HCEC 1CT (cell line): ENCODE measurements around the gene FAM184A.

Experiments used
- DNase-seq: peaks from one replicate; pipeline ENCODE4 v3.0.0-alpha.2; 2017

Gene FAM184A

GRCh38 chr6:119096721-119097565, 18.5 kb upstream of the FAM184A start:
- DNase-seq, result no peak

- no peak for DNase-seq
Measured at GRCh38 chr6:119090256-119090655, 11.8 kb upstream of the FAM184A start.

DNA sequence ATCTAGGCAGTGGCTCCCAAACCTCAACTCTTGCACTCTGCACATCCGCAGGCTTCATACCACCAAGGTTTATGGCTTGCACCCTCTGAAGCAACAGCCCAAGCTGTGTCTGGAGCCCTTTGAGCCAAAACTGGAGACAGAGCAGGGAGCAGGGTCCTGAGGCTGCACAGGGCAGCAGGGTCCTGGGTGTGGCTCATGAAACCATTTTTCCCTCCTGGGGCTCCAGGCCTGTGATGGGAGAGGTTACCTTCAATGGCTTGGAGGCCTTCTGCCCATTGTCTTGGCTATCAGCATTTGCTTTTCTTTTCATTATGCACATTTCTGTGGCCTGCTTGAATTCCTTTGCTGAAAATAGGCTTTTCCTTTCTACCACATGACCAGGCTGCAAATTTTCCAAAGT, 6.3 kb upstream of the FAM184A start:
- DNase-seq, result no peak

- no peak for DNase-seq
Measured at GRCh38 chr6:119083007-119083406, 4.5 kb upstream of the FAM184A start.

DNA sequence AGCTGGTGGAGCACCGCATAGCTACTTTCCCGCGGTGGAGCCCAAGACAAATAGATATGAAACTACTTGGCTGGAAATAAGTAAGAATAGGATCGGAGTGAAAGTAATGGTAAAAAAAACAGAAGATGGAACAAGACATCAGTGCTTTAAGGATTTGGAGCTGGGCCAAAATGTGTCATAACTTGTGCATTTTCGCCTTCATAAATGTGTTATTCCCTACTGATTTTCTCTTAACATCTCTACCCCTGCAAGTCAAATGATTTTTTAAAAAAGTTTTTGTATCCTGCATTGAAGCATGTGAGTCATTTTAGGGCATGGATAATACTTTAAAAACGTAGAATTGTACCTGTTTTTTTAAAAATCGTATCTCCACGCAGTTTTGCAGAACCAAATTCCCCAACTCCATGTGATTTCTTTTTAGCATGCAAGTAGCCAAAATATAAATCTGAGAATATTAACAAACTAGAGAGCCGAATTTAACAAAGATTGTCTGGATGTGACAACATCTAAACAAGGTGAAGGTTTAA, 882 bp upstream of the FAM184A start:
- DNase-seq, result peak; percentile 56

DNA sequence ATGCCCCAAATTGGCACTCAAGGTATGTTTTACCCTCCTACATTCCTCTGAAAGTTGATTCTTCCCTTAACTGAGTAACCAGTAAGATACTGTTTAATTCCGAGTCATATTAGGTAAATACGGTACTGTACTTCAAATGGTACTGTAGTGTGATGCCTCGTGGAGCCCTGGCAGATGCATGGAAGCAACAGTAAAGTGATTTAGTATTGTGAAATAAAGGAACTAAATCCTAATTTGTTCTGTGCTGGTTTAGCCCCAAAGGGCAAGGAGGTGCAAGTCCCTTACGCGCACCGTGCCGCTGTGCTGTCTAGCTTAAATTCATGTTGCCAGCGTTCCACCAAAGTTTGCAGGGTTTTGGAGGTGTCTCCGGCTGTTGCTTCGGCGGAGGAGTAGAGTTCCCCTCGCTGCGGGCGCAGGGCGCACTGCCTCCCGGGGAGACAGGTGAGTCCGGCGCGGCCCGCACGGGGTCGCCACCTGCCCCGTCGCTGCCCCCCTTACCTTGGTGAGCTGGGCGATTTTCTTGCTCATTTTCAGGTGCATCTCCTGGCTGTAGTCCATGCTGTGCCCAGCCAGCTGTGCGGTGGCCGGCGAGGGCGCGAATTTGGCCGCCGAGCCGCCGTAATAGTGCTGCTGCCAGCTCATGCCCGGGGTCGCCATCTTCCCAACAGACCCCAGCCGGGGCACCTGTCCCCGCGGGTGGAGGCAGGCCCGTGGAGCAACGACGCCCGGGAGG, 655 bp downstream of the FAM184A start:
- DNase-seq, result no peak

- DNase-seq, result no peak
Measured at GRCh38 chr6:119077391-119077642, 1.1 kb downstream of the FAM184A start.

GRCh38 chr6:119076576-119077390, 1.7 kb downstream of the FAM184A start:
- no peak for DNase-seq

GRCh38 chr6:119076173-119076572, 2.3 kb downstream of the FAM184A start:
- DNase-seq, result no peak

DNA sequence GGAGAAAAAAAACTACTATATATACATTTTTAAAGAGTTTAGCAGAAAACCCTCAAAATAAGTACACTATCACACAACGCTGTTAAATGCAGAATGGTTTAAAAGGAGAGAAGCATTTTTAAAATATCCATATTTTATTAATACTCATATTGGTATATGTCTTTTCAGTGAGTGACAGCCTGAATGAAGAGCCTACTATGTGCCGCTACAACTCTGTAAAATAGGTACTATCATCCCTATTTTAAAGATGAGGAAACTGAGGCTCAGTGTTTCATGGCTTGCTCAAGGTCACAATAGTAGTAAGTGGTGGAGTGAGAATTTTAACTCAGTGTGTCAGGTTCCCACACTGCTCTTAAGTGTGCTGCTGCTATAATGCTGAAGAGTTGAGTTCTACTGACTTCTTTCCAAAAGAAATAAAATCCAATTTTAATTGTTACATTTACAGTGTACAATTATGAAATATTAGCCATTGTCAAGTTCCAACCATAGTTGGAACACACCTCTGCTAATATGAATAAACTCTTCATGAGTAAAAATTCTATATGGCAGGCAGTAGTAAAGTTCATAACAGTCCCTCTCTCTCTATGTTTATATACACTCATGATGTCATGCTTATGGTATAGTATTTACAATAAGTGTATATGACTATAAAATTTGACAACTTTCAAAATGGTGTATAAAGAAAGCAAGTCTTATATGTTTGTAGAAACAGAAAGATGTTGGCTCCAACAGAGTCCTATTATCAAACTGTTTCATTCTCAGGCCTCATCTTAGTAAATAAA, 3.1 kb downstream of the FAM184A start:
- DNase-seq, result no peak

DNA sequence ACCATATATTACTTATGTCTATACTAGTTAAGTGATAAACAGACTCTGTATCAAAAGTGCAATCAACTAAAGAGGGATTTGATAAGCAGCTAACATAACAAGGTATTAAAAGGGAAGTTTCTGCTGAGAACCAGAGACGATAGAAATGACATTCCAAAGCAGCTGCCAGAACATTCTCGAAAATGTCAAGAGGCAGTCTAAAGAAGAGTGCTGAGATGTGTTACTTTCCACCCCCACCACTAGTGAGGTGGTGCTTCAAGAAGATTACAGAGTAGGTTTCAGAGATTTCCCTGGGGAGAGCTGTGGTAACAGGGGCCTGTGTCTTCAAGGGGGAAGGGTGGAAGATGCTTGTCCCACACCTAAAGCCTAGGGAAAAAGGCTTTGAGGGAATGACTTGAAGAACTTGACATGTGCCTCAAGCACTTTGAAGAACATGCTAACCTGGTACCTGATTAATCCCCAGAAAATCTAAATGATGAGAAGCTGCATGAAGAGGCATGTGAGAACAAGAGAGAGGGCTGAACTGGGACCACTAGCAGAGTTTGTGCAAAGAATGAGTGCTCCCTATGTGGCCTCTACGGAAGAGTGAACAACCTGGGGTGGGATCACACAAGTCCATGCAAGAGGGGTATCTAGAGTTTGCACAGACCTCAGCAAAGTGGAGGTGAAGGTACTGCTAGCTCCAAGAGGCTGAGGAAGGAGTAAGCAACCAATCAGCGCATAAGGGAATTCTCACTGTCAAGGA, 5.0 kb downstream of the FAM184A start:
- DNase-seq, result no peak

GRCh38 chr6:119071576-119071975, 6.9 kb downstream of the FAM184A start:
- DNase-seq, result no peak

- no peak for DNase-seq
Measured at GRCh38 chr6:119067091-119067490, 11.4 kb downstream of the FAM184A start.

- DNase-seq, result no peak
Measured at GRCh38 chr6:119066517-119066916, 11.9 kb downstream of the FAM184A start.

DNA sequence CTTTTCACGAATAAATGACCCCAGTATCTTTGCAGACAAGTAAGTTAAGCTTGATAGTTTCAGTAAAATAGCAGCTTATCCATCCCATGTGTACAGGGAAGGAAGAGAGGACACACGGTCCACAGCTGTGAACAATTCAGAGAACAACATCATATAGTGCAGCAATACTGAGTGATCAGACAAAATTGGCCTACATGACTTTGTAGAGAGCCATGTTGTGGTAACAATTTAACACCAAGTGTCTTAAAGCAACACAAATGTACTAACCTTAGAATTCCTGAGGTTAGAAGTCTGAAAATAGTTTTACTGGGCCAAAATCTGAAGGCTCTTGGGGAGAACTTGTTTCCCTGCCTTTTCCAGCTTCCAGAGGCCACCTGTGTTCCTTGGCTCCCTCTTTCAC, 12.5 kb downstream of the FAM184A start:
- no peak for DNase-seq

- DNase-seq, result no peak
Measured at GRCh38 chr6:119065382-119065781, 13.1 kb downstream of the FAM184A start.

DNA sequence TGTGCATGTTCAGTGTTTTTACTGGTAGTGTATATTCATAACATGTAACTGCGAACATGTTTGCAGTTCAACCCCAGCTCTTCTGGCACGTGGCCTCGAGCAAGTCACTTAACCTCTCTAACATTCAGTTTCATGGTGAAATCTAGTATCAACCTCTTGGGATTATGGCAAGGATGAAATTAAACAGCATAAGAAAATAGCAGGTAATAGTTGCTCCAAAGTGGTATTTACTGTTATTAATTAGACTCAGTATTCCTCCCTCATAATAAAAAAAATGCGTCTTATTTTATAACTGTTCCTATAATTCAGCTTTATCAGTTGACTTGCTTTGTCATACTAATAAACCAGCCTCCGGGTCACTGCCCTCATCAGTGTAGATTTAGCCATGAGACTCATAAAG, 15.0 kb downstream of the FAM184A start:
- no peak for DNase-seq

DNA sequence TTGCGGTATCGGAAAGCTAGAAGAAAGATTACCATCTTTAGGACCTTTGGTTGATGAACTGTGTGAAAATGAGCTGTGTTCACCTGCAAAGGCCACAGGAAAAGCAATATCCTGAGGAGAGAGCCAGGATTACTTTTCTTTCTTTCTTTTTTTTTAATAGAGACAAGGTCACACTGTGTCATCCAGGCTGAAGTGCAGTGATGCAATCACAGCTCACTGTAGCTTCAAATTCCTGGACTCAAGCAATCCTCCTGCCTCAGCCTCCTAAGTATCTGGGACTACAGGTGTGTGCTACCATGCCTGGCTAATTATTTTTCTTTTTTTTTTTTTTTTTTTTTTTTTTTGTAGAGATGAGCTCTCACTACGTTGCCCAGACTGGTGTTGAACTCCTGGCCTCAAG, 17.2 kb downstream of the FAM184A start:
- DNase-seq, result no peak

DNA sequence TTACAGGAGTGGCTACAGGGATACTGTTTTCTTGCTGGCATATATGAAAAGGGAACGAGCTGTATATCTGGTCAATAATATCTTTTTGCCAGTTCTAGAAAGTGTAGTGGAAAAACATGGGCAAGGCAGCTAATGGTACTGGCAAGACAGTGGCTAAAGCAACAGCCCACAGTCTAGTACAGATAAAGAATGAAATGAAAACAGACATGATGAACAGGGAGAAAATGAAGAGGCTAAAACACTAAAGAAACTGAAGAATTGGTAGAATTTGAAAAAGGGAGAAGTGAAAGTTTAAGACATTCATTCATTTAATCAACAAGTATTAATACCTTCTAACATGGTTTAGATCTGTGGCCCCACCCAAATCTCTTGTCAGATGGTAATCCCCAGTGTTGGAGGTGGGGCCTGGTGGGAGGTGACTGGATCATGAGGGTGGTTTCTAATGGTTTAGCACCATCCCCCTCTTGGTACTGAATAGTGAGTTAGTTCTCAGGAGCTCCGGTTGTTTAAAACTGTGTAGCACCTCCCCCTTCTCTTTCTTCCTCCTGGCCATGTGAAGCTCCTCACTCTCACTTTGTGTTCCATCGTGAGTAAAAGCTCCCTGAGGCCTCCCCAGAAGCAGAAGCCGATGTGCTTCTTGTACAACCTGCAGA, 18.1 kb downstream of the FAM184A start:
- no peak for DNase-seq

- DNase-seq, result no peak
Measured at GRCh38 chr6:119055069-119055468, 23.4 kb downstream of the FAM184A start.

DNA sequence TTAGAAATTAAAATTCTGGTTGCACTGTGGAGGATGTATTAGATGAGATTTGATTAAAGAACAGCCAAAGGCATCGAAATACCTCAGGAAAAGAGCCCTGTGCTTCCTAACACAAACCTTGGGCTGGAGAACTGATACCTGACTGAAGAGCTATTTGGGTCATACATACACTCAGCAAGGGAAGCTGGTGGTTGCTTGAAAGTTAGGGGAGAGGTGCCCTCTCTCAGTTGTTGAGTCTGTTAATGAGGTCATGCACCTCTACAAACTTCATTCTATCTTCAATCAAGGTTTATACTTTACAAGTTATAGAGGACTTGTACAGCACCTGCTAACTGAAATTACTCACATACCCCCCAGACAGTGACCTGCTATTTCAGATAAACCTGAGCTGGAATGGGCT, 25.5 kb downstream of the FAM184A start:
- DNase-seq, result no peak
